ENCODE data around the gene NTNG2. TPM values are rescaled to one million over a fixed set of nuclear protein-coding genes. Genes with fewer than 3 reads are reported as not detected.

NTNG2 gene
- polyA plus RNA-seq, 1 donor from 2014 or later, result 0.43 TPM

GRCh38 chr9:132160802-132161742 is 786 bp upstream of the NTNG2 start:
- no peaks in the 10 kb centered on the region for H3K36me3 ChIP-seq (ENCODE audit: insufficient read depth, low read length)
- peak overlapping the region; percentile 61 for H3K4me3 ChIP-seq (ENCODE audit: low read length)
- no peaks in the 10 kb centered on the region for H3K79me2 ChIP-seq (replicated peaks; ENCODE audit: insufficient read depth, low read length)
- no peaks in the 10 kb centered on the region for H3K9me3 ChIP-seq (ENCODE audit: low read length)
- H3K27me3 ChIP-seq (ENCODE audit: insufficient read depth, low read depth, low read length), result peaks cover 70% of the 10 kb centered on the region
- peak overlapping the region; percentile 14 for H3K4me2 ChIP-seq (ENCODE audit: low read length)
- no peaks in the 10 kb centered on the region for H4K20me1 ChIP-seq (ENCODE audit: insufficient read depth)
- no peak overlapping the region for H2AFZ ChIP-seq (ENCODE audit: low read depth, low read length)
- H3F3A ChIP-seq (ENCODE audit: insufficient read depth, low read length, poor library complexity, severe bottlenecking), result no peaks in the 10 kb centered on the region
- no peaks in the 10 kb centered on the region for H3K9me2 ChIP-seq (ENCODE audit: insufficient read depth, low read length)
- no peak overlapping the region for H3K27ac ChIP-seq (ENCODE audit: low read length)
- TF ChIP-seq MXI1 (conservative IDR thresholded peaks at IDR 0.05; ENCODE audit: poor library complexity, severe bottlenecking) (peak; percentile 31), RAD21 (conservative IDR thresholded peaks at IDR 0.05) (peak; percentile 38), POLR2AphosphoS5 (IDR thresholded peaks at IDR 0.05) (no peak), REST (IDR thresholded peaks at IDR 0.05; ENCODE audit: borderline replicate concordance) (no peak), CTCF (IDR thresholded peaks at IDR 0.05; ENCODE audit: poor library complexity, severe bottlenecking) (no peak), EZH2 (IDR thresholded peaks at IDR 0.05; ENCODE audit: borderline replicate concordance, insufficient read depth, low read length, poor library complexity, severe bottlenecking) (no peak), TAF1 (IDR thresholded peaks at IDR 0.05; ENCODE audit: low read depth) (no peak), EP300 (conservative IDR thresholded peaks at IDR 0.05; ENCODE audit: poor library complexity, severe bottlenecking) (no peak), SMC3 (conservative IDR thresholded peaks at IDR 0.05; ENCODE audit: poor library complexity) (peak; percentile 17)
- H3K9ac ChIP-seq (ENCODE audit: low read length), result peak overlapping the region; percentile 38

- H2AFZ ChIP-seq (ENCODE audit: low read depth, low read length), result no peak overlapping the region
- no peaks in the 10 kb centered on the region for H3K9me3 ChIP-seq (ENCODE audit: low read length)
- no peak overlapping the region for H3K4me2 ChIP-seq (ENCODE audit: low read length)
- H4K20me1 ChIP-seq (ENCODE audit: insufficient read depth), result no peaks in the 10 kb centered on the region
- no peaks in the 10 kb centered on the region for H3K79me2 ChIP-seq (replicated peaks; ENCODE audit: insufficient read depth, low read length)
- no peaks in the 10 kb centered on the region for H3K9me2 ChIP-seq (ENCODE audit: insufficient read depth, low read length)
- peaks cover 71% of the 10 kb centered on the region for H3K27me3 ChIP-seq (ENCODE audit: insufficient read depth, low read depth, low read length)
- no peak for TF ChIP-seq SMC3 (conservative IDR thresholded peaks at IDR 0.05; ENCODE audit: poor library complexity)
- peak; percentile 57 for TF ChIP-seq EZH2 (IDR thresholded peaks at IDR 0.05; ENCODE audit: borderline replicate concordance, insufficient read depth, low read length, poor library complexity, severe bottlenecking)
- no peaks in the 10 kb centered on the region for H3F3A ChIP-seq (ENCODE audit: insufficient read depth, low read length, poor library complexity, severe bottlenecking)
- H3K9ac ChIP-seq (ENCODE audit: low read length), result no peak overlapping the region
- H3K36me3 ChIP-seq (ENCODE audit: insufficient read depth, low read length), result no peaks in the 10 kb centered on the region
- H3K27ac ChIP-seq (ENCODE audit: low read length), result no peak overlapping the region
- H3K4me3 ChIP-seq (ENCODE audit: low read length), result peak overlapping the region; percentile 62
These were observed 1.1 kb downstream of the NTNG2 start for GRCh38 chr9:132162764-132163456.

Data from neural cell (in vitro differentiated cells).